IMR-90 (cell line): Measurements from ENCODE around the gene A1BG. TPM values are rescaled to one million over a fixed set of nuclear protein-coding genes. Genes with fewer than 3 reads are reported as not detected.
A peak's percentile ranks its signal among the peaks of the same experiment; 100 is the strongest.

Source experiments
- ATAC-seq: fragments of 200-7000 bp; cut with Tn5 transposase; 2 replicates; pipeline ENCODE4 v1.9.1; 2020; ENCODE audit warnings: low read depth, mild to moderate bottlenecking, moderate library complexity
- BruUV-seq: library from RNA; stranded (reverse); fragments of 400-500 nt; replicated peaks from 2 replicates; lab custom pipeline; 2021; lab: Mats Ljungman, UMichigan
- CTCF ChIA-PET: fragments of 300-600 bp; formaldehyde crosslinking; extraction: SDS; loops from one replicate; lab custom pipeline; 2021; ENCODE audit warnings: antibody characterized with exemption; lab: Yijun Ruan, JAX
- POLR2A ChIA-PET: fragments of 300-600 bp; sonication (Branson Sonifier 250); formaldehyde crosslinking; loops from one replicate; lab custom pipeline; 2022; ENCODE audit warnings: antibody characterized with exemption; ENCODE audit not compliant: unreplicated experiment; lab: Charles Lee
- DNase-seq: peaks from one replicate; pipeline ENCODE4 v3.0.0; 2013
- H2AFZ ChIP-seq: replicated peaks from 2 replicates; pipeline ENCODE3; 2013; ENCODE audit warnings: low read length, mild to moderate bottlenecking; ENCODE audit not compliant: poor library complexity
- H2AK5ac ChIP-seq: 2 replicates; pipeline ENCODE4 v1.6.1; 2013; ENCODE audit warnings: low read depth, low read length, inconsistent platforms
- H2AK9ac ChIP-seq: replicated peaks from 2 replicates; pipeline ENCODE3; 2013; ENCODE audit warnings: mild to moderate bottlenecking, low read depth, low read length, moderate library complexity; ENCODE audit not compliant: poor library complexity
- H2BK120ac ChIP-seq: 2 replicates; pipeline ENCODE4 v1.6.1; 2013; ENCODE audit warnings: low read depth, low read length, inconsistent platforms
- H2BK15ac ChIP-seq: 3 replicates; pipeline ENCODE4 v1.6.1; 2013; ENCODE audit warnings: low read depth, low read length, inconsistent platforms
- H2BK20ac ChIP-seq: 2 replicates; pipeline ENCODE4 v1.6.1; 2013; ENCODE audit warnings: low read depth, mild to moderate bottlenecking, inconsistent platforms, low read length, moderate library complexity
- H2BK5ac ChIP-seq: 2 replicates; pipeline ENCODE4 v1.6.1; 2013; ENCODE audit warnings: mild to moderate bottlenecking, low read depth, low read length, inconsistent platforms; ENCODE audit not compliant: poor library complexity, severe bottlenecking
- H3K14ac ChIP-seq: replicated peaks from 2 replicates; pipeline ENCODE4 v1.6.1; 2013; ENCODE audit warnings: low read depth, low read length, inconsistent platforms
- H3K18ac ChIP-seq: 2 replicates; pipeline ENCODE4 v1.6.1; 2013; ENCODE audit warnings: low read depth, low read length, control low read depth
- H3K23ac ChIP-seq: 2 replicates; pipeline ENCODE4 v1.6.1; 2013; ENCODE audit warnings: low read depth, low read length, inconsistent platforms
- H3K27ac ChIP-seq: 2 replicates; pipeline ENCODE4 v1.5.1; 2013; ENCODE audit warnings: mild to moderate bottlenecking, control low read depth, low read length; ENCODE audit not compliant: insufficient read depth
- H3K27me3 ChIP-seq: 2 replicates; pipeline ENCODE4 v1.6.1; 2013; ENCODE audit warnings: low read length; ENCODE audit not compliant: control insufficient read depth, insufficient read depth
- H3K36me3 ChIP-seq: 2 replicates; pipeline ENCODE4 v1.6.1; 2013; ENCODE audit warnings: low read length, mixed read lengths; ENCODE audit not compliant: control insufficient read depth, insufficient read depth
- H3K4ac ChIP-seq: 2 replicates; pipeline ENCODE4 v1.6.1; 2013; ENCODE audit warnings: low read depth, low read length, inconsistent platforms
- H3K4me1 ChIP-seq: 2 replicates; pipeline ENCODE4 v1.6.1; 2013; ENCODE audit warnings: low read length, mixed read lengths; ENCODE audit not compliant: control insufficient read depth, insufficient read depth
- H3K4me2 ChIP-seq: 2 replicates; pipeline ENCODE4 v1.6.1; 2013; ENCODE audit warnings: low read depth, mild to moderate bottlenecking, control low read depth, low read length, moderate library complexity
- H3K4me3 ChIP-seq: 2 replicates; pipeline ENCODE4 v1.5.1; 2013; ENCODE audit warnings: low read depth, mild to moderate bottlenecking, control low read depth, low read length, moderate library complexity; ENCODE audit not compliant: insufficient read depth
- H3K56ac ChIP-seq: 2 replicates; pipeline ENCODE4 v1.6.1; 2013; ENCODE audit warnings: low read length, inconsistent platforms; ENCODE audit not compliant: insufficient read depth; ENCODE audit errors: extremely low read depth
- H3K79me1 ChIP-seq, 2 experiments: 2 replicates each; pipeline ENCODE4 v1.6.1; 2013; ENCODE audit warnings: low read length in 2 of 2, inconsistent platforms in 1 of 2, low read depth in 1 of 2
- H3K9ac ChIP-seq: 2 replicates; pipeline ENCODE4 v1.6.1; 2013; ENCODE audit warnings: low read depth, low read length, control low read depth
- H3K9me1 ChIP-seq: 2 replicates; pipeline ENCODE4 v1.6.1; 2013; ENCODE audit warnings: low read length, inconsistent platforms; ENCODE audit not compliant: insufficient read depth
- H3K9me3 ChIP-seq: 2 replicates; pipeline ENCODE4 v1.6.1; 2013; ENCODE audit warnings: low read length; ENCODE audit not compliant: control insufficient read depth, insufficient read depth
- H4K20me1 ChIP-seq: 2 replicates; pipeline ENCODE4 v1.6.1; 2013; ENCODE audit warnings: low read length, inconsistent platforms; ENCODE audit not compliant: insufficient read depth
- H4K5ac ChIP-seq: 2 replicates; pipeline ENCODE4 v1.6.1; 2013; ENCODE audit warnings: mild to moderate bottlenecking, low read depth, low read length, control low read depth
- H4K8ac ChIP-seq, 2 experiments: 2 replicates each; pipeline ENCODE4 v1.6.1; 2013; ENCODE audit warnings: low read depth in 2 of 2, low read length in 2 of 2, control low read depth in 1 of 2, inconsistent platforms in 1 of 2
- H4K91ac ChIP-seq: 2 replicates; pipeline ENCODE4 v1.6.1; 2013; ENCODE audit warnings: low read depth, low read length, inconsistent platforms; ENCODE audit not compliant: insufficient read depth
- BHLHE40 ChIP-seq: fragments of 150-350 bp; IDR thresholded peaks from 2 replicates; pipeline ENCODE4 v1.6.1; 2016; ENCODE audit warnings: mild to moderate bottlenecking, low read depth, low read length
- MAZ ChIP-seq: IDR thresholded peaks from 2 replicates; pipeline ENCODE4 v1.6.1; 2012; ENCODE audit warnings: low read depth, mild to moderate bottlenecking, low read length, improper control_type of control experiment, moderate library complexity, borderline replicate concordance
- RCOR1 ChIP-seq: IDR thresholded peaks from 2 replicates; pipeline ENCODE4 v1.6.1; 2012; ENCODE audit warnings: mild to moderate bottlenecking, low read length, improper control_type of control experiment; ENCODE audit not compliant: insufficient replicate concordance
- RFX5 ChIP-seq: IDR thresholded peaks from 2 replicates; pipeline ENCODE4 v1.8.0; 2012; ENCODE audit warnings: low read depth, mild to moderate bottlenecking, low read length, moderate library complexity
- WGBS, 2 experiments: methylation state at CpG; one replicate each; pipeline versions ENCODE4 v1.1.5 to v1.1.7; 2013; ENCODE audit warnings: missing lambda C conversion rate in 2 of 2; ENCODE audit not compliant: insufficient read length in 1 of 2; ENCODE audit errors: extremely low coverage in 2 of 2; 5-methylcytosine and 5-hydroxymethylcytosine counted together
- dilution Hi-C: fragments of 300-500 bp; cut with HindIII; formaldehyde crosslinking; loops from one replicate; pipeline ENCODE4 v1.14.3; 2018; ENCODE audit warnings: low sequenced_read_pairs; ENCODE audit not compliant: unreplicated experiment
- in situ Hi-C: fragments of 300-500 bp; cut with MboI; formaldehyde crosslinking; loops from 3 replicates; pipeline ENCODE4 v1.14.3; 2019; ENCODE audit warnings: low sequenced_read_pairs, inconsistent platforms, mixed read lengths
- intact Hi-C: fragments of 100-400 bp; cut with micrococcal nuclease; formaldehyde crosslinking; loops from 2 replicates; pipeline ENCODE4 v1.10.0; 2022
- polyA plus RNA-seq, 3 experiments: library from polyadenylated mRNA; depleted of rRNA; stranded (reverse); fragments of >200 nt; gene quantifications; 2 replicates each; pipeline ENCODE4 v1.2.3, GENCODE V29; 2012; ENCODE audit warnings: low replicate concordance in 1 of 3
- total RNA-seq: library from RNA; depleted of rRNA; stranded (reverse); fragments of >200 nt; gene quantifications from 2 replicates; pipeline ENCODE4 v1.2.3, GENCODE V29; 2012
- TF ChIP-seq, protein P1 (sequence below): conservative IDR thresholded peaks from 2 replicates; pipeline ENCODE4 v1.5.1; 2012; ENCODE audit warnings: mild to moderate bottlenecking, low read depth, low read length, improper control_type of control experiment
- TF ChIP-seq, protein P2 (sequence below): fragments of 150-350 bp; IDR thresholded peaks from 2 replicates; pipeline ENCODE4 v1.6.1; 2016; ENCODE audit warnings: low read depth, mild to moderate bottlenecking, low read length, moderate library complexity, borderline replicate concordance

A1BG gene
- total and polyA plus RNA-seq, 2 of the 4 experiments (the other 2 are of a cell fraction), result 4.5 to 54.5 TPM

DNA sequence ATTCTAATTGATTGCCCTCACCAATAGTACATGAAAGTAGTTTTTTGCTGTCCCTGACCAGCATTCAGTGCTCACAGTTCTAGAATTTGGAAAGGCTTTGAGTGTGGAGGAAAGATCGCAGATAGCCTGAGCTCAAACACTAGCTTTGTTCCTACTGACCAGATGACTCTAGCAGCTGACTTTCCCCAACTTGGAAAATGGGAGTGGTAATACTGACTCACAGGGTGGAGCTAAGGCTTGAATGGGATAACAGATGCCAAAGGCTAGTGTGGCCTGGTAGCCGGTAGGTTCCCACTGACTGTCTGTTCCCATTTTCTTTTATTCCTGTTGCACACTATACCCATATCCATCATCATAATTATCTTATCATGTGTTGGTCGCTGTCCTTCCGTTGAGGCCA lies 22.8 kb downstream of the A1BG start:
- Histone ChIP-seq H3K18ac (no peak overlapping the region), H4K8ac (no peak overlapping the region), H2BK15ac (no peak overlapping the region), H4K91ac (no peak overlapping the region), H4K5ac (no peak overlapping the region), H3K27ac (no peak overlapping the region), H3K36me3 (peaks cover 5% of the 10 kb centered on the region), H3K56ac (no peak overlapping the region), H3K79me1 (peaks cover 24 to 52% of the 10 kb centered on the region in 2 experiments), H4K20me1 (peaks cover 5% of the 10 kb centered on the region; the same call in 1 of the 2 replicates), H2BK120ac (no peak overlapping the region), H2AK9ac (no peak overlapping the region), H3K23ac (no peak overlapping the region), H3K14ac (no peak overlapping the region; the same call in 1 of the 2 replicates), H3K4me1 (peaks cover 2% of the 10 kb centered on the region; the same call in 1 of the 2 replicates), H3K9me3 (no peaks in the 10 kb centered on the region), H2AK5ac (no peak overlapping the region), H3K27me3 (no peaks in the 10 kb centered on the region), H3K9ac (no peak overlapping the region), H3K9me1 (peaks cover 14% of the 10 kb centered on the region), H2BK20ac (no peak overlapping the region; the same call in 1 of the 2 replicates), H3K4ac (no peak overlapping the region), H2AFZ (peak overlapping the region; percentile 63), H2BK5ac (peak overlapping the region; percentile 53), H3K4me2 (no peak overlapping the region), H3K4me3 (no peak overlapping the region)
- DNase-seq (peak; percentile 76), ATAC-seq (peak; percentile 13)
- ChIA-PET CTCF (no interaction called here), POLR2A (interaction anchor here (0.9 kb wide), 1 partner anchor 17 kb away, joined by 3 read pairs; no protein-coding TSS in a partner anchor)
- 44% methylated on average over 2 of the region's 4 CpGs; no CpG with 5 or more reads in 1 of the 2 experiments for WGBS, 2 experiments
- no TSS peak for BruUV-seq
- in situ Hi-C loops (no loop called here), dilution Hi-C loops (no loop called here), intact Hi-C loops (no loop called here)
- TF ChIP-seq BHLHE40, result no peak
- TF ChIP-seq RFX5, result no peak
- no peak for TF ChIP-seq RCOR1
- TF ChIP-seq, protein P1, sequence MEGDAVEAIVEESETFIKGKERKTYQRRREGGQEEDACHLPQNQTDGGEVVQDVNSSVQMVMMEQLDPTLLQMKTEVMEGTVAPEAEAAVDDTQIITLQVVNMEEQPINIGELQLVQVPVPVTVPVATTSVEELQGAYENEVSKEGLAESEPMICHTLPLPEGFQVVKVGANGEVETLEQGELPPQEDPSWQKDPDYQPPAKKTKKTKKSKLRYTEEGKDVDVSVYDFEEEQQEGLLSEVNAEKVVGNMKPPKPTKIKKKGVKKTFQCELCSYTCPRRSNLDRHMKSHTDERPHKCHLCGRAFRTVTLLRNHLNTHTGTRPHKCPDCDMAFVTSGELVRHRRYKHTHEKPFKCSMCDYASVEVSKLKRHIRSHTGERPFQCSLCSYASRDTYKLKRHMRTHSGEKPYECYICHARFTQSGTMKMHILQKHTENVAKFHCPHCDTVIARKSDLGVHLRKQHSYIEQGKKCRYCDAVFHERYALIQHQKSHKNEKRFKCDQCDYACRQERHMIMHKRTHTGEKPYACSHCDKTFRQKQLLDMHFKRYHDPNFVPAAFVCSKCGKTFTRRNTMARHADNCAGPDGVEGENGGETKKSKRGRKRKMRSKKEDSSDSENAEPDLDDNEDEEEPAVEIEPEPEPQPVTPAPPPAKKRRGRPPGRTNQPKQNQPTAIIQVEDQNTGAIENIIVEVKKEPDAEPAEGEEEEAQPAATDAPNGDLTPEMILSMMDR, result no peak
- TF ChIP-seq, protein P2, sequence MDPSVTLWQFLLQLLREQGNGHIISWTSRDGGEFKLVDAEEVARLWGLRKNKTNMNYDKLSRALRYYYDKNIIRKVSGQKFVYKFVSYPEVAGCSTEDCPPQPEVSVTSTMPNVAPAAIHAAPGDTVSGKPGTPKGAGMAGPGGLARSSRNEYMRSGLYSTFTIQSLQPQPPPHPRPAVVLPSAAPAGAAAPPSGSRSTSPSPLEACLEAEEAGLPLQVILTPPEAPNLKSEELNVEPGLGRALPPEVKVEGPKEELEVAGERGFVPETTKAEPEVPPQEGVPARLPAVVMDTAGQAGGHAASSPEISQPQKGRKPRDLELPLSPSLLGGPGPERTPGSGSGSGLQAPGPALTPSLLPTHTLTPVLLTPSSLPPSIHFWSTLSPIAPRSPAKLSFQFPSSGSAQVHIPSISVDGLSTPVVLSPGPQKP, result no peak
- no peak for TF ChIP-seq MAZ
